Transverse colon (tissue), 4 donors: Measurements from ENCODE around the gene PTHLH. TPM values are rescaled to one million over a fixed set of nuclear protein-coding genes. Genes with fewer than 3 reads are reported as not detected.

ENCODE experiments used
- DNase-seq: peaks from one replicate; pipeline ENCODE4 v3.0.0-alpha.2; 2019
- H3K27ac ChIP-seq, 4 donors: fragments of 200-600 bp; sonication (generic); 2 replicates each; pipeline ENCODE4 v1.5.1; 2016 to 2018; ENCODE audit warnings: inconsistent platforms in 4 of 4
- H3K27me3 ChIP-seq: fragments of 200-600 bp; sonication (generic); 2 replicates; pipeline ENCODE4 v1.5.1; 2017; ENCODE audit warnings: inconsistent platforms
- H3K36me3 ChIP-seq, 4 donors: fragments of 200-600 bp; sonication (generic); 2 replicates each; pipeline ENCODE4 v1.5.1; 2017 to 2019; ENCODE audit warnings: inconsistent platforms in 4 of 4
- H3K4me1 ChIP-seq, 4 donors: fragments of 200-600 bp; sonication (generic); 2 replicates each; pipeline ENCODE4 v1.5.1; 2017 to 2020; ENCODE audit warnings: inconsistent platforms in 4 of 4
- H3K4me3 ChIP-seq, 4 donors: fragments of 200-600 bp; sonication (generic); 1 replicate in 1 of 4; 2 replicates in 3 of 4; pipeline versions ENCODE4 v1.5.1 to v1.6.1; 2017 to 2019; ENCODE audit warnings: inconsistent platforms in 4 of 4
- H3K9me3 ChIP-seq, 2 donors: fragments of 200-600 bp; sonication (generic); 2 replicates each; pipeline ENCODE4 v1.5.1; 2017 to 2019; ENCODE audit warnings: inconsistent platforms in 2 of 2
- CTCF ChIP-seq, 5 experiments: fragments of 200-600 bp in 3 of 5; fragments of 450-650 bp in 2 of 5; sonication (generic) in 3 of 5; IDR thresholded peaks; 1 replicate in 2 of 5; 2 replicates in 3 of 5; pipeline ENCODE4 v1.5.1; 2016 to 2017; ENCODE audit warnings: antibody characterized with exemption in 5 of 5, inconsistent platforms in 3 of 5, mild to moderate bottlenecking in 2 of 5, moderate library complexity in 1 of 5
- EP300 ChIP-seq: sonication (generic); formaldehyde crosslinking; IDR thresholded peaks from one replicate; pipeline ENCODE4 v1.6.1; 2017; ENCODE audit warnings: antibody characterized with exemption, low read depth
- POLR2A ChIP-seq: fragments of 450-650 bp; IDR thresholded peaks from one replicate; pipeline ENCODE4 v1.6.1; 2016; ENCODE audit warnings: antibody characterized with exemption, mild to moderate bottlenecking, moderate library complexity
- POLR2AphosphoS5 ChIP-seq, 3 donors: sonication (generic); formaldehyde crosslinking; IDR thresholded peaks; one replicate each; pipeline ENCODE4 v1.6.1; 2016; ENCODE audit warnings: antibody characterized with exemption in 3 of 3
- WGBS, 2 donors: methylation state at CpG; one replicate each; pipeline ENCODE4 v1.1.5; 2018; ENCODE audit warnings: low coverage in 1 of 2; 5-methylcytosine and 5-hydroxymethylcytosine counted together
- in situ Hi-C, 4 donors: fragments of 200-750 bp; cut with MboI; loops; one replicate each; pipeline versions ENCODE4 v1.15.0 to v1.15.1; 2017; ENCODE audit warnings: low sequenced_read_pairs in 3 of 4, low pct_ligation_motif_present in 1 of 4, low pct_unique_long_range_greater_than_20kb in 1 of 4
- intact Hi-C: fragments of 100-400 bp; cut with DNase I; formaldehyde crosslinking; loops from one replicate; pipeline ENCODE4 v1.15.1; 2023; ENCODE audit warnings: low total_unique reads
- total RNA-seq, 4 donors: library from RNA; depleted of rRNA; stranded (reverse); fragments of >200 nt; gene quantifications; one replicate each; pipeline ENCODE4 v1.1.0, GENCODE V29; 2016

The PTHLH gene
- total RNA-seq, 4 donors from 2014 or later: 0.68 to 0.79 TPM; not detected in 2

GRCh38 chr12:27996761-27997160 is 24.2 kb upstream of the PTHLH start:
- Histone ChIP-seq H3K27me3 (no peaks in the 10 kb centered on the region), H3K9me3 (no peaks in the 10 kb centered on the region), H3K27ac (no peak overlapping the region), H3K36me3 (no peaks in the 10 kb centered on the region), H3K4me3 (no peak overlapping the region), H3K4me1 (no peaks in the 10 kb centered on the region)
- TF ChIP-seq EP300 (no peak), POLR2A (no peak), POLR2AphosphoS5 (IDR thresholded peaks at IDR 0.05) (no peak), CTCF (IDR thresholded peaks at IDR 0.05) (no peak)
- DNase-seq: no peak
- 80 to 89% methylated on average over 3 of the region's 3 CpGs for WGBS, 2 donors
- intact Hi-C loops (no loop called here), in situ Hi-C loops (no loop called here)

- Histone ChIP-seq H3K4me1 (no peaks in the 10 kb centered on the region), H3K9me3 (peaks cover 4 to 7% of the 10 kb centered on the region in 2 donors), H3K27ac (no peak overlapping the region), H3K27me3 (no peaks in the 10 kb centered on the region), H3K4me3 (no peak overlapping the region), H3K36me3 (no peaks in the 10 kb centered on the region)
- no peak for TF ChIP-seq EP300
- TF ChIP-seq CTCF (IDR thresholded peaks at IDR 0.05): no peak
- no peak for TF ChIP-seq POLR2AphosphoS5 (IDR thresholded peaks at IDR 0.05)
- no peak for TF ChIP-seq POLR2A
- WGBS, 2 donors: 100% methylated on average over 1 of the region's 1 CpG
- DNase-seq: no peak
- intact Hi-C loops (no loop called here), in situ Hi-C loops (no loop called here)
Observed at GRCh38 chr12:27995406-27995805, 22.9 kb upstream of the PTHLH start.

GRCh38 chr12:27988594-27989233 is 16.2 kb upstream of the PTHLH start:
- H3K27me3 ChIP-seq: no peaks in the 10 kb centered on the region
- in situ Hi-C loops (no loop called here), intact Hi-C loops (no loop called here)
- no peak overlapping the region for H3K27ac ChIP-seq
- H3K9me3 ChIP-seq: peaks cover 4 to 7% of the 10 kb centered on the region in 2 donors
- H3K4me1 ChIP-seq: no peaks in the 10 kb centered on the region
- DNase-seq: no peak
- H3K36me3 ChIP-seq: no peaks in the 10 kb centered on the region
- no peak overlapping the region for H3K4me3 ChIP-seq
- no peak for TF ChIP-seq EP300
- no peak for TF ChIP-seq POLR2A
- WGBS, 2 donors: 71 to 83% methylated on average over 2 of the region's 2 CpGs

- H3K9me3 ChIP-seq: peaks cover 4 to 7% of the 10 kb centered on the region in 2 donors
- in situ Hi-C loops (no loop called here), intact Hi-C loops (no loop called here)
- no peak overlapping the region for H3K27ac ChIP-seq
- TF ChIP-seq POLR2A (no peak), CTCF (IDR thresholded peaks at IDR 0.05) (no peak), POLR2AphosphoS5 (IDR thresholded peaks at IDR 0.05) (no peak), EP300 (no peak)
- H3K4me1 ChIP-seq: no peaks in the 10 kb centered on the region
- H3K4me3 ChIP-seq: no peak overlapping the region
- WGBS, 2 donors: 68 to 74% methylated on average over 5 of the region's 5 CpGs
- no peak for DNase-seq
- no peaks in the 10 kb centered on the region for H3K36me3 ChIP-seq
- H3K27me3 ChIP-seq: no peaks in the 10 kb centered on the region
Observed at GRCh38 chr12:27987331-27987730, 14.8 kb upstream of the PTHLH start.

GRCh38 chr12:27984275-27984674 is 11.7 kb upstream of the PTHLH start:
- TF ChIP-seq POLR2AphosphoS5 (IDR thresholded peaks at IDR 0.05): no peak
- no peak for TF ChIP-seq CTCF (IDR thresholded peaks at IDR 0.05)
- TF ChIP-seq EP300: no peak
- TF ChIP-seq POLR2A: no peak
- no peaks in the 10 kb centered on the region for H3K9me3 ChIP-seq
- no peaks in the 10 kb centered on the region for H3K36me3 ChIP-seq
- no peaks in the 10 kb centered on the region for H3K4me1 ChIP-seq
- 50 to 63% methylated on average over 2 of the region's 2 CpGs for WGBS, 2 donors
- no peak for DNase-seq
- H3K27me3 ChIP-seq: peaks cover 14% of the 10 kb centered on the region
- intact Hi-C loops (no loop called here), in situ Hi-C loops (no loop called here)
- no peak overlapping the region for H3K4me3 ChIP-seq
- H3K27ac ChIP-seq: no peak overlapping the region
